HepG2 (cell line): ENCODE results near the gene MYO5B. TPM values are rescaled to one million over a fixed set of nuclear protein-coding genes. Genes with fewer than 3 reads are reported as not detected.

ENCODE experiments used
- ATAC-seq: fragments of 200-7000 bp; cut with Tn5 transposase; 3 replicates; pipeline ENCODE4 v1.9.1; 2020; ENCODE audit warnings: mild to moderate bottlenecking, moderate library complexity
- BruUV-seq: library from RNA; stranded (reverse); fragments of 400-500 nt; replicated peaks from 2 replicates; lab custom pipeline; 2021; lab: Mats Ljungman, UMichigan
- CTCF ChIA-PET: fragments of 300-600 bp; formaldehyde crosslinking; extraction: SDS; loops from one replicate; lab custom pipeline; 2021; ENCODE audit warnings: low total read pairs, inconsistent platforms, low intra/inter-chr PET ratio; lab: Yijun Ruan, JAX
- POLR2A ChIA-PET: fragments of 350-600 bp; sonication (Branson Sonifier 250); formaldehyde crosslinking; loops from one replicate; lab custom pipeline; 2020; ENCODE audit warnings: antibody characterized with exemption, inconsistent platforms; lab: Yijun Ruan, JAX
- DNase-seq: peaks from one replicate; pipeline ENCODE4 v3.0.0-alpha.2; 2015; ENCODE audit warnings: low spot score
- FAIRE-seq: peaks from 3 replicates; lab custom pipeline; 2011; peaks lifted over from hg19 to GRCh38; lab: Jason Lieb, UNC
- H2AFZ ChIP-seq: one replicate; pipeline ENCODE4 v1.6.1; 2011; ENCODE audit warnings: low read length, inconsistent platforms
- H3K27ac ChIP-seq: fragments of 300-600 bp; 3 replicates; pipeline ENCODE4 v1.8.0; 2011; ENCODE audit warnings: mixed run types, mild to moderate bottlenecking, mixed read lengths, low read length, inconsistent platforms; ENCODE audit not compliant: insufficient read depth; ENCODE audit errors: extremely low read length
- H3K27me3 ChIP-seq, 2 experiments: fragments of 200-600 bp in 1 of 2; 2 replicates in 1 of 2; 3 replicates in 1 of 2; pipeline versions ENCODE4 v1.6.0 to v1.8.0; 2011; ENCODE audit warnings: low read length in 2 of 2, mild to moderate bottlenecking in 2 of 2, moderate library complexity in 2 of 2, inconsistent platforms in 1 of 2; ENCODE audit not compliant: insufficient read depth in 2 of 2, control insufficient read depth in 1 of 2
- H3K36me3 ChIP-seq, 2 experiments: fragments of 200-600 bp in 1 of 2; replicated peaks in 1 of 2; 2 replicates in 1 of 2; 3 replicates in 1 of 2; pipeline versions ENCODE4 v1.5.1 to v1.8.0; 2011; ENCODE audit warnings: low read length in 2 of 2, inconsistent platforms in 1 of 2; ENCODE audit not compliant: insufficient read depth in 2 of 2, control insufficient read depth in 1 of 2
- H3K4me1 ChIP-seq: 2 replicates; pipeline ENCODE4 v1.5.1; 2012; ENCODE audit warnings: low read length, inconsistent platforms; ENCODE audit not compliant: insufficient read depth
- H3K4me2 ChIP-seq: 2 replicates; pipeline ENCODE4 v1.6.0; 2011; ENCODE audit warnings: low read depth, low read length, inconsistent platforms
- H3K4me3 ChIP-seq, 3 experiments: fragments of 200-600 bp in 1 of 3; sonication (generic), shearing (Covaris generic) in 1 of 3; replicated peaks in 1 of 3; 2 replicates each; pipeline ENCODE4 v1.5.1; 2011 to 2016; ENCODE audit warnings: low read length in 3 of 3, inconsistent platforms in 2 of 3, low read depth in 2 of 3, mild to moderate bottlenecking in 2 of 3, control low read depth in 1 of 3, mixed read lengths in 1 of 3; ENCODE audit not compliant: insufficient read depth in 1 of 3
- H3K79me2 ChIP-seq: one replicate; pipeline ENCODE4 v1.6.1; 2011; ENCODE audit warnings: low read length, inconsistent platforms; ENCODE audit not compliant: insufficient read depth
- H3K9ac ChIP-seq: 2 replicates; pipeline ENCODE4 v1.6.0; 2011; ENCODE audit warnings: mild to moderate bottlenecking, low read depth, low read length, inconsistent platforms; ENCODE audit not compliant: insufficient read depth
- H3K9me3 ChIP-seq: 2 replicates; pipeline ENCODE4 v1.5.1; 2012; ENCODE audit warnings: mild to moderate bottlenecking, low read length
- H4K20me1 ChIP-seq: 2 replicates; pipeline ENCODE4 v1.6.0; 2011; ENCODE audit warnings: inconsistent platforms, mild to moderate bottlenecking, low read length, moderate library complexity; ENCODE audit not compliant: insufficient read depth
- ARHGAP35 ChIP-seq: sonication (generic); formaldehyde crosslinking; IDR thresholded peaks from 2 replicates; pipeline ENCODE4 v1.9.0; 2022; ENCODE audit warnings: mild to moderate bottlenecking, inconsistent platforms, moderate library complexity, missing genetic modification reagents, borderline replicate concordance
- CHD2 ChIP-seq: IDR thresholded peaks from 2 replicates; pipeline ENCODE4 v1.6.1; 2011; ENCODE audit warnings: low read depth, low read length, improper control_type of control experiment
- GTF3A ChIP-seq: sonication (generic); formaldehyde crosslinking; conservative IDR thresholded peaks from 2 replicates; pipeline ENCODE4 v1.4.0; 2020; ENCODE audit warnings: mild to moderate bottlenecking, missing genetic modification reagents
- PBX2 ChIP-seq: IDR thresholded peaks from 2 replicates; pipeline ENCODE4 v1.6.1; 2016; ENCODE audit warnings: control low read depth
- SNAPC2 ChIP-seq: sonication (generic); formaldehyde crosslinking; IDR thresholded peaks from 2 replicates; pipeline ENCODE4 v1.8.1; 2022; ENCODE audit warnings: mild to moderate bottlenecking, missing genetic modification reagents
- XBP1 ChIP-seq: sonication (generic); formaldehyde crosslinking; IDR thresholded peaks from 2 replicates; pipeline ENCODE4 v1.5.0; 2020; ENCODE audit warnings: missing genetic modification reagents
- ZNF496 ChIP-seq: sonication (generic); formaldehyde crosslinking; IDR thresholded peaks from 2 replicates; pipeline ENCODE4 v1.8.1; 2023; ENCODE audit warnings: mild to moderate bottlenecking, moderate library complexity, missing genetic modification reagents; ENCODE audit not compliant: insufficient replicate concordance
- ZNF607 ChIP-seq: sonication (generic); formaldehyde crosslinking; IDR thresholded peaks from 2 replicates; pipeline ENCODE4 v1.5.1; 2020; ENCODE audit warnings: missing genetic modification reagents, mild to moderate bottlenecking, borderline replicate concordance
- WGBS: methylation state at CpG from one replicate; pipeline ENCODE4 v1.1.6; 2017; ENCODE audit warnings: low lambda C conversion rate; 5-methylcytosine and 5-hydroxymethylcytosine counted together
- in situ Hi-C: cut with HindIII; loops from 2 replicates; pipeline ENCODE4 v1.10.0; 2017; ENCODE audit warnings: low pct_unique_long_range_greater_than_20kb; ENCODE audit not compliant: extremely low pct_ligation_motif_present
- intact Hi-C: fragments of 100-400 bp; cut with micrococcal nuclease; formaldehyde crosslinking; loops from one replicate; pipeline ENCODE4 v1.10.0; 2022; ENCODE audit not compliant: unreplicated experiment
- polyA plus RNA-seq, 8 experiments: library from polyadenylated mRNA; depleted of rRNA in 3 of 8; stranded (reverse) in 7 of 8; unstranded in 1 of 8; fragments of >200 nt; fragmentation: Illumina TruSeq in 4 of 8; extraction: Trizol in 4 of 8; gene quantifications; 2 replicates each; pipeline versions ENCODE4 v1.2.1 to v1.2.3, GENCODE V29; 2011 to 2016; ENCODE audit warnings: low read depth in 4 of 8, missing spikeins in 1 of 8, mixed read lengths in 1 of 8; ENCODE audit not compliant: insufficient read depth in 1 of 8
- total RNA-seq, 5 experiments: library from RNA; depleted of rRNA; stranded (reverse); fragments of >200 nt; fragmentation: Illumina TruSeq; extraction: Trizol; gene quantifications; 2 replicates each; pipeline ENCODE4 v1.2.3, GENCODE V29; 2016; ENCODE audit warnings: low read depth in 1 of 5

The MYO5B gene
- total and polyA plus RNA-seq, 2 of the 13 experiments (the other 11 are each of a cell fraction or from before 2014, with no cell fraction given) = 13.1 to 24.0 TPM

GRCh38 chr18:50002781-50003180, 192.2 kb downstream of the MYO5B start:
- CTCF ChIA-PET = no interaction called here
- Histone ChIP-seq H4K20me1 (no peaks in the 10 kb centered on the region), H3K27ac (no peak overlapping the region), H3K9ac (no peak overlapping the region), H3K79me2 (no peaks in the 10 kb centered on the region), H3K9me3 (no peaks in the 10 kb centered on the region), H3K4me3 (no peak overlapping the region), H3K27me3 (no peaks in the 10 kb centered on the region), H2AFZ (no peak overlapping the region), H3K4me1 (no peaks in the 10 kb centered on the region), H3K36me3 (peaks cover 0 to 5% of the 10 kb centered on the region in 2 experiments; a peak in 4 of 5 replicates), H3K4me2 (no peak overlapping the region)
- WGBS = 92% methylated on average over 2 of the region's 2 CpGs
- no TSS peak for BruUV-seq
- POLR2A ChIA-PET = no interaction called here
- DNase-seq (no peak), ATAC-seq (no peak), FAIRE-seq (no peak)
- intact Hi-C loops = no loop called here
- TF ChIP-seq XBP1 (no peak), ARHGAP35 (CRISPR knock-in tag) (no peak)
- TF ChIP-seq, all 625 proteins: peak for 0
- in situ Hi-C loops = no loop called here

- Histone ChIP-seq H3K9ac (no peak overlapping the region), H3K9me3 (no peaks in the 10 kb centered on the region), H3K4me1 (0 out of 2 replicates have a peak, but pooled peaks cover 4% of the 10 kb centered on the region), H3K27ac (no peak overlapping the region), H4K20me1 (no peaks in the 10 kb centered on the region), H2AFZ (no peak overlapping the region), H3K4me2 (no peak overlapping the region), H3K4me3 (no peak overlapping the region), H3K36me3 (peaks cover 0 to 5% of the 10 kb centered on the region in 2 experiments; a peak in 4 of 5 replicates), H3K27me3 (no peaks in the 10 kb centered on the region)
- ATAC-seq = no peak
- FAIRE-seq = no peak
- POLR2A ChIA-PET = no interaction called here
- in situ Hi-C loops (no loop called here), intact Hi-C loops (no loop called here)
- 88% methylated on average over 5 of the region's 5 CpGs for WGBS
- CTCF ChIA-PET = no interaction called here
- no TSS peak for BruUV-seq
- TF ChIP-seq GTF3A (CRISPR knock-in tag) (no peak), ZNF496 (no peak), SNAPC2 (CRISPR knock-in tag) (no peak), CHD2 (no peak), ZNF607 (CRISPR knock-in tag) (no peak), PBX2 (CRISPR knock-in tag) (no peak)
- TF ChIP-seq, all 625 proteins: peak for 0
- no peaks in the 10 kb centered on the region for H3K79me2 ChIP-seq
- no peak for DNase-seq
Measured at GRCh38 chr18:50000227-50000626, 194.7 kb downstream of the MYO5B start.
